WTC11 (cell line): Measurements from ENCODE around the gene PEX7.

Source experiments
- ETV6 ChIP-seq: sonication (generic); formaldehyde crosslinking; IDR thresholded peaks from 2 replicates; pipeline ENCODE4 v1.8.1; 2022; ENCODE audit warnings: mild to moderate bottlenecking, missing genetic modification reagents
- IRF2 ChIP-seq: sonication (generic); formaldehyde crosslinking; IDR thresholded peaks from 2 replicates; pipeline ENCODE4 v1.8.0; 2022; ENCODE audit warnings: low read depth, missing genetic modification reagents, borderline replicate concordance
- NFYB ChIP-seq: sonication (generic); formaldehyde crosslinking; conservative IDR thresholded peaks from 2 replicates; pipeline ENCODE4 v1.8.0; 2022; ENCODE audit warnings: low read depth, missing genetic modification reagents
- NR1H2 ChIP-seq: sonication (generic); formaldehyde crosslinking; IDR thresholded peaks from 2 replicates; pipeline ENCODE4 v1.9.0; 2021; ENCODE audit warnings: mild to moderate bottlenecking, moderate library complexity, missing genetic modification reagents
- ZNF263 ChIP-seq: sonication (generic); formaldehyde crosslinking; IDR thresholded peaks from 2 replicates; pipeline ENCODE4 v1.8.1; 2022; ENCODE audit warnings: low read depth, mild to moderate bottlenecking, moderate library complexity, missing genetic modification reagents
- TF ChIP-seq, protein P1 (sequence below): fragments of 200-600 bp; IDR thresholded peaks from 2 replicates; pipeline ENCODE4 v1.8.0; 2022; ENCODE audit warnings: antibody characterized with exemption
- TF ChIP-seq, protein P2 (sequence below): sonication (generic); formaldehyde crosslinking; IDR thresholded peaks from 2 replicates; pipeline ENCODE4 v1.8.1; 2023; ENCODE audit warnings: mild to moderate bottlenecking, moderate library complexity, missing genetic modification reagents
- TF ChIP-seq, protein P3 (sequence below): sonication (generic); formaldehyde crosslinking; IDR thresholded peaks from 2 replicates; pipeline ENCODE4 v1.8.1; 2023; ENCODE audit warnings: mild to moderate bottlenecking, missing genetic modification reagents
- TF ChIP-seq, protein P4 (sequence below): fragments of 250-450 bp; sonication (Bioruptor Pico); IDR thresholded peaks from 2 replicates; pipeline ENCODE4 v2.1.2; 2022; ENCODE audit warnings: mild to moderate bottlenecking, moderate library complexity

DNA sequence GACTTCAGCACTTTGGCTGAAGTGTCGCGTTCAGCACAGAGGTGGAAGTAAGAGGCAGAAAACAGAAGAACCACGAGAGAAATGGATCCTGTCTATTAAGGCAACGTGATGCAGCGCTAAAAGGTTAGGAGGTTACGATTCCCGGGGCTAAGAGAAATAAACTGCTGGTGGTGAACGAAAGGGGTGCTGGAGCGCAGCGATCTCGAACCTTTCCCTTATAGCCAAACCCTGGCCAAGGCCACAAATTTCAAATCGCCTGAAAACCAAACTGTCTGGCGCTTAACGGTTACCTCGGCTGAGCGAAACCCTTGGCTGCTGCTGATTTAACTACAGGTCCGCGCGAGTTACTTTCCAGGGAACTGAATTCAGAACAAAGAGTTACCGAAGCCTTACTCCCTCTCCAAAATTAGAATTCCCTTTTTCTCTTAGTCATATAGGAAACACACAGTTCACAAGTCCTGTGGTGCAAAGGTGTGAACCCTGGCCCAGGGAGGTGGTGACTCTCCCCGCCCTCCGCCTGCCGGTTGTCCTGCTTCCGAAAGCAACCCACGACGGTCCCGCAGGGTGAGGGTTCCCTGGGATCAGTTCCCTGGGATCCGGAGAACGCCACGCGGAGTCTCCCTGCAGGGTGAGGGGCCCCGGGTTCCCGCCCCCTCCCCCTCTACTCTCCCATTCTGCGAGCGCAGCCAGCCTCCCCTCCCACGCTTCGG lies 98.4 kb downstream of the PEX7 start:
- no peak for TF ChIP-seq ZNF263 (CRISPR knock-in tag)
- TF ChIP-seq IRF2, result no peak
- TF ChIP-seq, protein P1, sequence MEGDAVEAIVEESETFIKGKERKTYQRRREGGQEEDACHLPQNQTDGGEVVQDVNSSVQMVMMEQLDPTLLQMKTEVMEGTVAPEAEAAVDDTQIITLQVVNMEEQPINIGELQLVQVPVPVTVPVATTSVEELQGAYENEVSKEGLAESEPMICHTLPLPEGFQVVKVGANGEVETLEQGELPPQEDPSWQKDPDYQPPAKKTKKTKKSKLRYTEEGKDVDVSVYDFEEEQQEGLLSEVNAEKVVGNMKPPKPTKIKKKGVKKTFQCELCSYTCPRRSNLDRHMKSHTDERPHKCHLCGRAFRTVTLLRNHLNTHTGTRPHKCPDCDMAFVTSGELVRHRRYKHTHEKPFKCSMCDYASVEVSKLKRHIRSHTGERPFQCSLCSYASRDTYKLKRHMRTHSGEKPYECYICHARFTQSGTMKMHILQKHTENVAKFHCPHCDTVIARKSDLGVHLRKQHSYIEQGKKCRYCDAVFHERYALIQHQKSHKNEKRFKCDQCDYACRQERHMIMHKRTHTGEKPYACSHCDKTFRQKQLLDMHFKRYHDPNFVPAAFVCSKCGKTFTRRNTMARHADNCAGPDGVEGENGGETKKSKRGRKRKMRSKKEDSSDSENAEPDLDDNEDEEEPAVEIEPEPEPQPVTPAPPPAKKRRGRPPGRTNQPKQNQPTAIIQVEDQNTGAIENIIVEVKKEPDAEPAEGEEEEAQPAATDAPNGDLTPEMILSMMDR, result no peak
- no peak for TF ChIP-seq NFYB (CRISPR knock-in tag)
- TF ChIP-seq, protein P2, sequence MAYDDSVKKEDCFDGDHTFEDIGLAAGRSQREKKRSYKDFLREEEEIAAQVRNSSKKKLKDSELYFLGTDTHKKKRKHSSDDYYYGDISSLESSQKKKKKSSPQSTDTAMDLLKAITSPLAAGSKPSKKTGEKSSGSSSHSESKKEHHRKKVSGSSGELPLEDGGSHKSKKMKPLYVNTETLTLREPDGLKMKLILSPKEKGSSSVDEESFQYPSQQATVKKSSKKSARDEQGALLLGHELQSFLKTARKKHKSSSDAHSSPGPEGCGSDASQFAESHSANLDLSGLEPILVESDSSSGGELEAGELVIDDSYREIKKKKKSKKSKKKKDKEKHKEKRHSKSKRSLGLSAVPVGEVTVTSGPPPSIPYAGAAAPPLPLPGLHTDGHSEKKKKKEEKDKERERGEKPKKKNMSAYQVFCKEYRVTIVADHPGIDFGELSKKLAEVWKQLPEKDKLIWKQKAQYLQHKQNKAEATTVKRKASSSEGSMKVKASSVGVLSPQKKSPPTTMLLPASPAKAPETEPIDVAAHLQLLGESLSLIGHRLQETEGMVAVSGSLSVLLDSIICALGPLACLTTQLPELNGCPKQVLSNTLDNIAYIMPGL (CRISPR knock-in tag), result no peak
- TF ChIP-seq, protein P3, sequence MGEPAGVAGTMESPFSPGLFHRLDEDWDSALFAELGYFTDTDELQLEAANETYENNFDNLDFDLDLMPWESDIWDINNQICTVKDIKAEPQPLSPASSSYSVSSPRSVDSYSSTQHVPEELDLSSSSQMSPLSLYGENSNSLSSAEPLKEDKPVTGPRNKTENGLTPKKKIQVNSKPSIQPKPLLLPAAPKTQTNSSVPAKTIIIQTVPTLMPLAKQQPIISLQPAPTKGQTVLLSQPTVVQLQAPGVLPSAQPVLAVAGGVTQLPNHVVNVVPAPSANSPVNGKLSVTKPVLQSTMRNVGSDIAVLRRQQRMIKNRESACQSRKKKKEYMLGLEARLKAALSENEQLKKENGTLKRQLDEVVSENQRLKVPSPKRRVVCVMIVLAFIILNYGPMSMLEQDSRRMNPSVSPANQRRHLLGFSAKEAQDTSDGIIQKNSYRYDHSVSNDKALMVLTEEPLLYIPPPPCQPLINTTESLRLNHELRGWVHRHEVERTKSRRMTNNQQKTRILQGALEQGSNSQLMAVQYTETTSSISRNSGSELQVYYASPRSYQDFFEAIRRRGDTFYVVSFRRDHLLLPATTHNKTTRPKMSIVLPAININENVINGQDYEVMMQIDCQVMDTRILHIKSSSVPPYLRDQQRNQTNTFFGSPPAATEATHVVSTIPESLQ (CRISPR knock-in tag), result no peak
- no peak for TF ChIP-seq NR1H2 (CRISPR knock-in tag)
- no peak for TF ChIP-seq ETV6
- TF ChIP-seq, protein P4, sequence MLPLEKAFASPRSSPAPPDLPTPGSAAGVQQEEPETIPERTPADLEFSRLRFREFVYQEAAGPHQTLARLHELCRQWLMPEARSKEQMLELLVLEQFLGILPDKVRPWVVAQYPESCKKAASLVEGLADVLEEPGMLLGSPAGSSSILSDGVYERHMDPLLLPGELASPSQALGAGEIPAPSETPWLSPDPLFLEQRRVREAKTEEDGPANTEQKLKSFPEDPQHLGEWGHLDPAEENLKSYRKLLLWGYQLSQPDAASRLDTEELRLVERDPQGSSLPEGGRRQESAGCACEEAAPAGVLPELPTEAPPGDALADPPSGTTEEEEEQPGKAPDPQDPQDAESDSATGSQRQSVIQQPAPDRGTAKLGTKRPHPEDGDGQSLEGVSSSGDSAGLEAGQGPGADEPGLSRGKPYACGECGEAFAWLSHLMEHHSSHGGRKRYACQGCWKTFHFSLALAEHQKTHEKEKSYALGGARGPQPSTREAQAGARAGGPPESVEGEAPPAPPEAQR (CRISPR knock-in tag), result no peak
